HG03558 (cell line): ENCODE measurements around the gene CYTH4.

Source experiments
- ATAC-seq: cut with Tn5 transposase; IDR thresholded peaks from one replicate; pipeline ENCODE4 v1.9.1; 2021; ENCODE audit warnings: moderate number of reproducible peaks; ENCODE audit not compliant: unreplicated experiment; ENCODE audit errors: extremely low read depth

The CYTH4 gene

DNA sequence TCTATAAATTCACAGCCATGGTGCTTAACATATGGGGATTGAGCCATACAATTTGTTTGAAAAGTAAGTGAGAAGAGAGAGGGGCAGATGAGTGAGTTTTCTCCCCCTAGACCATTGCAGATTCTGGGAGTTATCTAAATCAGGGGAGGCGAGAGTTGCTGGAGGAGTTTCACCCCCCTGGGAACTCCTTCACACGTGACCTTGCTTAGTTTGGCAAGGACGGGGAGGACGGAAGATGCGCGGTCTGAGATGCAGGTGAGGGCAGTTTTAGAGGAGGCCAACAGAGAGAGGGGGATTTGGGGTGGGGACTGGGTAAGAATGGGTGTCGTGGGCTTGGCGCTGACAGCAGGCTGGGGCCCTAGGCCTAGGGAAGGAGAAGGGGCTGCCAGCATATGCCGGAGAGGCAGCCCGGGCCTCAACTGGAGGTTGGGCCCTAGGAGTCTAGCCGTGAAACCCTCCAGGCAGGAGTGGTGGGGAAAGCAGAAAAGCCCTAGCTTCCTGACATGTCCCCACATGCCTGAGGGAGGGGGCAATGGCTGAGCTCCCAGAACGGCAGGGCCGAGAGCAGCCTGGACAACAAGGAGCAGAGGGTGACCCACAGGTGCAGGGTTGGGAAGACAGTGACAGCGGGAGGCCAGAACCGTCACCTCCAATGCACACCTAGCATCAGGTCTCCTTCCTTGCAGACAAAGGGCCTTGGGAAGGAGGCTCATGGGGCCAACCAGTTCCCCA lies 81.1 kb downstream of the CYTH4 start:
- ATAC-seq: no peak
